OCI-LY7 (cell line): Measurements from ENCODE around the gene SMCHD1. TPM values are rescaled to one million over a fixed set of nuclear protein-coding genes. Genes with fewer than 3 reads are reported as not detected.

Experiments used
- BruUV-seq: library from RNA; stranded (reverse); fragments of 400-500 nt; replicated peaks from 2 replicates; lab custom pipeline; 2021; lab: Mats Ljungman, UMichigan
- CTCF ChIA-PET: fragments of 300-600 bp; sonication (Branson Sonifier 250); formaldehyde crosslinking; loops from one replicate; lab custom pipeline; 2022; ENCODE audit warnings: antibody characterized with exemption; ENCODE audit not compliant: unreplicated experiment; lab: Charles Lee
- POLR2A ChIA-PET: fragments of 300-600 bp; sonication (Branson Sonifier 250); formaldehyde crosslinking; loops from one replicate; lab custom pipeline; 2022; ENCODE audit warnings: antibody characterized with exemption; lab: Charles Lee
- DNase-seq: peaks from one replicate; pipeline ENCODE4 v3.0.0-alpha.2; 2015; ENCODE audit warnings: low spot score
- H2AFZ ChIP-seq: fragments of 200-600 bp; sonication (generic), shearing (Covaris generic); 2 replicates; pipeline ENCODE4 v1.6.1; 2014; ENCODE audit warnings: mild to moderate bottlenecking, antibody characterized with exemption, low read length, moderate library complexity
- H3K27ac ChIP-seq: fragments of 200-600 bp; sonication (generic); 2 replicates; pipeline ENCODE4 v1.5.1; 2014; ENCODE audit warnings: mixed run types, low read depth, mild to moderate bottlenecking, moderate library complexity, low read length, inconsistent platforms; ENCODE audit not compliant: poor library complexity, severe bottlenecking
- H3K36me3 ChIP-seq: fragments of 200-600 bp; sonication (generic); 2 replicates; pipeline ENCODE4 v1.6.1; 2014; ENCODE audit warnings: mild to moderate bottlenecking, antibody characterized with exemption, low read length, moderate library complexity, mixed read lengths; ENCODE audit not compliant: insufficient read depth
- H3K4me1 ChIP-seq: fragments of 200-600 bp; sonication (generic); 2 replicates; pipeline ENCODE4 v1.5.1; 2014; ENCODE audit warnings: mild to moderate bottlenecking, low read length; ENCODE audit not compliant: insufficient read depth, poor library complexity, severe bottlenecking
- H3K4me2 ChIP-seq: fragments of 200-600 bp; sonication (generic); 2 replicates; pipeline ENCODE4 v1.6.1; 2014; ENCODE audit warnings: mild to moderate bottlenecking, low read length
- H3K4me3 ChIP-seq: fragments of 200-600 bp; sonication (generic); 2 replicates; pipeline ENCODE4 v1.5.1; 2014; ENCODE audit warnings: mild to moderate bottlenecking, low read depth, low read length; ENCODE audit not compliant: poor library complexity, severe bottlenecking
- H3K79me2 ChIP-seq: fragments of 200-600 bp; sonication (generic); 2 replicates; pipeline ENCODE4 v1.6.1; 2016; ENCODE audit warnings: low read depth, mild to moderate bottlenecking, low read length, moderate library complexity, mixed read lengths; ENCODE audit not compliant: insufficient read depth
- H3K9me2 ChIP-seq: fragments of 200-600 bp; sonication (generic); 2 replicates; pipeline ENCODE4 v1.6.1; 2016; ENCODE audit warnings: mild to moderate bottlenecking, low read length, mixed read lengths; ENCODE audit not compliant: insufficient read depth
- H3K9me3 ChIP-seq: fragments of 200-600 bp; sonication (generic); 2 replicates; pipeline ENCODE4 v1.6.1; 2014; ENCODE audit warnings: mild to moderate bottlenecking, mixed run types, low read length, mixed read lengths
- H4K20me1 ChIP-seq: fragments of 200-600 bp; sonication (generic); 2 replicates; pipeline ENCODE4 v1.6.1; 2014; ENCODE audit warnings: mild to moderate bottlenecking, antibody characterized with exemption, low read length, moderate library complexity, mixed read lengths; ENCODE audit not compliant: insufficient read depth
- EZH2phosphoT487 ChIP-seq: fragments of 200-600 bp; sonication (generic); IDR thresholded peaks from 2 replicates; pipeline ENCODE4 v1.6.1; 2018; ENCODE audit warnings: low read depth, borderline replicate concordance, mild to moderate bottlenecking, mixed run types, antibody characterized with exemption, low read length, moderate library complexity, mixed read lengths
- intact Hi-C: fragments of 100-400 bp; cut with micrococcal nuclease; formaldehyde crosslinking; loops from one replicate; pipeline ENCODE4 v1.10.0; 2022; ENCODE audit not compliant: unreplicated experiment
- total RNA-seq, 2 experiments: library from RNA; depleted of rRNA in 1 of 2; stranded (reverse); fragments of >200 nt in 1 of 2; shearing (Covaris generic) in 1 of 2; gene quantifications; 2 replicates each; pipeline ENCODE4 v1.2.3, GENCODE V29; 2014 to 2022
- TF ChIP-seq, protein P1 (sequence below): fragments of 200-600 bp; sonication (generic); conservative IDR thresholded peaks from 2 replicates; pipeline ENCODE4 v1.5.1; 2014; ENCODE audit warnings: mild to moderate bottlenecking, antibody characterized with exemption, low read length, moderate library complexity, mixed read lengths

SMCHD1 gene
- total RNA-seq, 2 experiments from 2014 or later: 114 to 140 TPM

DNA sequence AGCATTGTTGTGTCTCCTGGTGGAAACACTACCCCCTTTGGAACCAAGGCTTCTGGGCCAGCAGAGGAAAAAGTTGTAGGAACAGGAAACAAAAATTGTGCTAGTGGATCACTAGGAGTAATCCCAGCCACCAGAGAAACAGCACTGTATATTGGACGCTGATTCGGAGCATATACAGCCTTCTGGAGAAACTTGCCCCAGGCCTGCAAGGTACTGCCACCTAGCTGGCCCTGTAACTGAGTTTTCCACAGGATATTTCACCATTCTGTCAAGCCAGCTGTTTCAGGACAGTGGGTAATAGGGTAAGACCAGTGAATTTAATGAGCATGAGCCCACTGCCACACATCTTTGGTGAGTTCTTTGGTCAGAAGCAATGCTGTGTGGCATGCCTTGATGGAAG is 166.2 kb downstream of the SMCHD1 start:
- CTCF ChIA-PET: no interaction called here
- no peaks in the 10 kb centered on the region for H3K4me1 ChIP-seq
- H3K9me3 ChIP-seq: no peaks in the 10 kb centered on the region
- no peaks in the 10 kb centered on the region for H3K9me2 ChIP-seq
- no peak overlapping the region for H3K27ac ChIP-seq
- POLR2A ChIA-PET: no interaction called here
- intact Hi-C loops: no loop called here
- no peaks in the 10 kb centered on the region for H3K36me3 ChIP-seq
- no peak overlapping the region for H3K4me3 ChIP-seq
- BruUV-seq: no TSS peak
- H3K4me2 ChIP-seq: no peak overlapping the region
- no peak for TF ChIP-seq EZH2phosphoT487
- TF ChIP-seq, protein P1, sequence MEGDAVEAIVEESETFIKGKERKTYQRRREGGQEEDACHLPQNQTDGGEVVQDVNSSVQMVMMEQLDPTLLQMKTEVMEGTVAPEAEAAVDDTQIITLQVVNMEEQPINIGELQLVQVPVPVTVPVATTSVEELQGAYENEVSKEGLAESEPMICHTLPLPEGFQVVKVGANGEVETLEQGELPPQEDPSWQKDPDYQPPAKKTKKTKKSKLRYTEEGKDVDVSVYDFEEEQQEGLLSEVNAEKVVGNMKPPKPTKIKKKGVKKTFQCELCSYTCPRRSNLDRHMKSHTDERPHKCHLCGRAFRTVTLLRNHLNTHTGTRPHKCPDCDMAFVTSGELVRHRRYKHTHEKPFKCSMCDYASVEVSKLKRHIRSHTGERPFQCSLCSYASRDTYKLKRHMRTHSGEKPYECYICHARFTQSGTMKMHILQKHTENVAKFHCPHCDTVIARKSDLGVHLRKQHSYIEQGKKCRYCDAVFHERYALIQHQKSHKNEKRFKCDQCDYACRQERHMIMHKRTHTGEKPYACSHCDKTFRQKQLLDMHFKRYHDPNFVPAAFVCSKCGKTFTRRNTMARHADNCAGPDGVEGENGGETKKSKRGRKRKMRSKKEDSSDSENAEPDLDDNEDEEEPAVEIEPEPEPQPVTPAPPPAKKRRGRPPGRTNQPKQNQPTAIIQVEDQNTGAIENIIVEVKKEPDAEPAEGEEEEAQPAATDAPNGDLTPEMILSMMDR: no peak
- H2AFZ ChIP-seq: no peak overlapping the region
- no peaks in the 10 kb centered on the region for H4K20me1 ChIP-seq
- no peaks in the 10 kb centered on the region for H3K79me2 ChIP-seq
- no peak for DNase-seq

DNA sequence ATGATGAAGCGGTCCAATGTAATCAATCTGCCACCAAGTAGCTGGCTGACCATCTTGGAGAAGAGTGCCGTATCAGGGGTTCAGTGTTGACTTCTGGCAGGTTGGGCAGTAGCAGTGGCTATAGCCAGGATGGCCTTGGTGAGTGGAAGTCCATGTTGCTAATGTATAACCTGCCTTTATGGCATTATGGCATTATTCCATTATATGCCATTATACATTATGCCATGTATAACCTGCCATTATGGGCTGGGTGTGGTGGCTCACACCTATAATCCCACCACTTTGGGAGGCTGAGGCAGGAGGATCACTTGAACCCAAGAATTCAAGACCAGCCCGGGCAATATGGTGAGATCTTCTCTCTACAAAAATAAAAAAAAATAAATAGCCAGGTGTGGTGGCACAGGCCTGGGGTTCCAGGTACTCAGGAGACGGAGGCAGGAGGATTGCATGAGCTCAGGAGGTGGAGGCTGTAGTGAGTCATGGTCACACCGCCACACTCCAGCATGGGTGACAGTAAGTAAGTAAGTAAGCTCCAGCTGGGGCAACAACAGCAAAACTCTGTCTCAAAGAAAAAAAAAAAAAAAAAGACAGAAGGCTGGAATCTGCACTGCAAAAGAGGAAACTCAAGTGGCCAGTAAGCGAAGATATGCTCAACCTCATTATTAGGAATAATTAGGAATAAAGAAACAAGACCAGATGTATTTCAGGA is 166.8 kb downstream of the SMCHD1 start:
- BruUV-seq: no TSS peak
- ChIA-PET CTCF (interaction anchor here (0.6 kb wide), 1 partner anchor 194 kb away, joined by 3 read pairs; no protein-coding TSS in a partner anchor), POLR2A (no interaction called here)

DNA sequence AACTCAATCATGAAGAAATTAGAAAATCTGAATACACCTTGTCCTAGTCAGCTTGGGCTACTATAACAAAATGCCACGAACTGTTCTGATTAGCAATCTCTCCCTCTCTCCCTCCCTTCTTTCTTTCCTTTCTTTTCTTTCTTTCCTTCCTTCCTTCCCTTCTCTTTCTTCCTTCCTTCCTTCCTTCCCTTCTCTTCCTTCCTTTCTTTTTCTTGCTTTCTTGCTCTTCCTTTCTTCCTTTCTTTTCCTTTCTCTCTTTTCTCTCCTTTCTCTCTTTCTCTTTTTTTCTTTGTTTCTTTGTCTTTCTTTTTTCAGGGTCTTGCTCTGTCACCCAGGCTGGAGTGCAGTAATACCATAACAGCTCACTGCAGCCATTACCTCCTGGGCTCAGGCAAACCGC is 167.7 kb downstream of the SMCHD1 start:
- Histone ChIP-seq H3K9me3 (no peaks in the 10 kb centered on the region), H3K4me1 (no peaks in the 10 kb centered on the region), H4K20me1 (no peaks in the 10 kb centered on the region), H3K4me3 (no peak overlapping the region), H2AFZ (no peak overlapping the region), H3K4me2 (no peak overlapping the region), H3K36me3 (no peaks in the 10 kb centered on the region), H3K79me2 (no peaks in the 10 kb centered on the region), H3K27ac (no peak overlapping the region), H3K9me2 (no peaks in the 10 kb centered on the region)
- DNase-seq: no peak
- ChIA-PET POLR2A (no interaction called here), CTCF (no interaction called here)
- TF ChIP-seq, protein P1: no peak
- TF ChIP-seq EZH2phosphoT487: no peak
- intact Hi-C loops: no loop called here
- BruUV-seq: no TSS peak

More for the DNA sequence above, 166.8 kb downstream of the SMCHD1 start:
- Histone ChIP-seq H3K4me3 (no peak overlapping the region), H3K36me3 (no peaks in the 10 kb centered on the region), H2AFZ (no peak overlapping the region), H3K4me2 (no peak overlapping the region), H3K9me3 (no peaks in the 10 kb centered on the region), H3K27ac (no peak overlapping the region), H3K79me2 (no peaks in the 10 kb centered on the region), H4K20me1 (no peaks in the 10 kb centered on the region), H3K4me1 (no peaks in the 10 kb centered on the region), H3K9me2 (no peaks in the 10 kb centered on the region)
- no peak for DNase-seq
- intact Hi-C loops: no loop called here
- TF ChIP-seq, protein P1: no peak
- no peak for TF ChIP-seq EZH2phosphoT487
